Measurements from ENCODE around the gene LDB2.

Gene LDB2

GRCh38 chr4:16843831-16844508 lies 54.5 kb downstream of the LDB2 start:
- peak; percentile 80 for DNase-seq

DNA sequence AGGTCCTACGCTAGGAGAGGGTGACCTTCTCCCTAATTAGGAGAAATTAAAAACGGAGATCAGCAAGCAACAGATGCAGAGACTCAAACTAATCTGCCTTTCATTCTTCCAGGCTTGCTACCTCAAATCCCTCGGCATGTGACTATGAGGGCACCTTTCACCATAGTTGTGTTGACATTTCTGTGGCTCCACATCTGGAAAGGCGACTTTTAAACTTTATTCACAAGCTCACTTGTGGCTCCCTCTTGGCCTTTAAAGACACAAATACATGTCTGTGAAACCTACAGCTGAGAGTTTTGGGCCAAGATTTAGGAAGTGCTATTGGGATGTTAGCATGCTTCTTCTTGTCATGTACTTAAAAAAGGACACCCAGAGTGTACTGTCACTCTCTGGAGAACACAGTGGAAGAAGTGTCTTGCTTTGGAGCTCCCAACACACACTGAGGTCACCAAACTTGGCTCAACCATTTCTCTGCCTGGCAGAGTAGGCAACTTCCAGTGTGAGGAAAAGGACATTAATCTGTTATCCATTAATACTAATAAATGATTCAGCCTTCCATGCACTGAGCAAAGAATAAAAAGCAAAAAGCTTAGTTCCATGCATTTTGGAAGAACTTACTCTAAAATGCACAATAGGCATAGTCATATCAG lies 60.1 kb downstream of the LDB2 start:
- no peak for DNase-seq

DNA sequence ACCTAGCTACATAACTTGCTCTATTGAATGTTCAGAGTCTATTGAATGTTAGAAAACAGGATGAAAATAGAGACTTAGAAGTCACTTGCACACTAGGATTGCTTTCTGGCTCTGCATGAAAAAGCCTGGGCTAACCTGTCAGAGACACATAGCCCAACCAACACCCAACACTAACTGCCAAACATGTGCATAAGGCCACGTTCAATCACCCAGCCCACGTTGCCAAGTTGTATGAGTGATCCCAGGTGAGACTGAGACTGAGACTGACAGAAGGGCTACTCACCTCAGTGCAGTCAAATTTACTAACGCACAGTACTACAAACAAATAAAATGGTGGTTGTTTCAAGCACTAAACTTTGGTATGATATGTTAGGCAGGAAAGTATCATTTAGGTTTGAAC lies 61.0 kb downstream of the LDB2 start:
- no peak for DNase-seq

DNA sequence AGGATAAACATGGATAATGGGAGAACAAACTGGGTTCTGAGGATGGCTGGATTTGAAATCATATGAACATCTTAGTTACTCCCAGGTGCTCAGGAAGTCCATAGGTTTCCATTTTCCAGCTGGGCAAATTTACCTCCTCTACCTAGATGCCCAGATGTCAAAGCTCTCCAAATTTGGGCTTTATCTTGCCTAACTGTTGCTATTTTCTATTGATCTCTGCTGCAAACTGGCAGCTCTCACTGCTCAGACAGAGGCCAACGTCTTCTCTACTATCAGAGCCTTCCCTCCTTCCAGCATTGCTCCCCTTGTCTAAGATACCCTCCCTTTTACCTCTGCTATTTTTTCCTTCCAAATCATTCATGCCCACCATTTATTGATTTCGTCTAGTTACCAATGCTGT lies 62.1 kb downstream of the LDB2 start:
- DNase-seq: no peak

DNA sequence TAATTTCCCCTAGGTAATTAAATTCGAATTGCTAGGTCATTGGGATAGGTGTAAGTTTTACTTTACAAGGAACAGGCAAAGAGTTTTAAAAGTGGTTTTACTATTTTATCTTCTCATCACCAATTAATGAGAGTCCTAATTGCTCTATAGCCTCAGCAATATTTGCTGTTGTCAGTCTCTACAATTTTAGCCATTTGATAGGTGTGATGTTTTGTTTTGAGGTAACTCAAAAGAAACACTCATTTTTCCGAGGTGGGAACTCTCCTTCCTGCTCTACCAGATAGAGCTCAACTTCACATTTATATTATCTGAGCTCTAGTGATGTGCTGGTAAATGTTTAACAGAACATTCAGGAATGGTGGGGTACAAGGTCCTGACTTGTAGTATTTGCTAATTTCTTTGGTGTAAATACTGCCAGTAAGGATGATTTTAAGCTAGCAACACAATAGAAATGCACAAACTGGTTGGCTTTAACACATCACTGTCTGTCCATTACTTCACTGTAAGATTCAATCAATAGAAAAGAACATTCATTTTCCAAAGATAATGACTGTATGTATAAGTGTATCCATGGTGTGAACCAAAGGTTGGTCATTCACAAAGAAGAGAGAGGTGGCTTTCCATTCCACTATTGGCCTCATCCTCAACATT lies 62.7 kb downstream of the LDB2 start:
- DNase-seq: no peak

DNA sequence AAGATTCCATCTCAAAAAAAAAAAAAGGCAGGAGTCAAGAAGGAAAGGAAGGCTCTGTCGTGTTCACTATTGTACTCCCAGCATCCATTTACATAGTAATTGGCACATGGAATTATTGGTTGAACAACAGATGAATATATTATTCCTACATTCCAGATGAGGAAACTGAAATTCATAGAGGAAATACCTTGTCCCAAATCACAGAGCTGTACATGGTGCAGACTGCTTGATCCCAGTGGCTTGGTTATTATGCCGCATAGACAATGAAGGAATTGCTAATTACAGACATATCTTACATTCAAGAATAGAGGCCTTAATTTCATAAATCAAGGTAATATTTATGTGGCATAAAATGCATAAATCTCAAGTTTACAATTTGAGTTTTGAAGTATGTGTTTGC lies 63.6 kb downstream of the LDB2 start:
- no peak for DNase-seq

DNA sequence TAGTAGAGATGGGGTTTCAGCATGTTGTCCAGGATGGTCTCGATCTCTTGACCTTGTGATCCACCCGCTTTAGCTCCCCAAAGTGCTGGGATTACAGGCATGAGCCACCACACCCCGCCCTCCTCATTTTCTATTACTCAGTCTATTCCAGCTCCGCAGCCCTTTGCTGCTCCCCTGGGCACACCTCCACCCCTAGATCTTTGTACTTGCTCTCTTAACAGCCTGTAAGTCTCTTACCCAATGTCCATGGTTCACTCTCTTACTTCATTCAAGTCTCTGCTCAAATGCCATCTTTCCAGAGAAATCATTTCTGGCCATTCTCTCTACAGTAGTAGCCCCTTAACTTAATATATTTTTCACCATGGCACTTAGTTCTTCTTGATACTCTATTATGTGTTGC lies 64.7 kb downstream of the LDB2 start:
- DNase-seq: no peak

GRCh38 chr4:16830081-16830480 lies 68.4 kb downstream of the LDB2 start:
- DNase-seq: no peak

DNA sequence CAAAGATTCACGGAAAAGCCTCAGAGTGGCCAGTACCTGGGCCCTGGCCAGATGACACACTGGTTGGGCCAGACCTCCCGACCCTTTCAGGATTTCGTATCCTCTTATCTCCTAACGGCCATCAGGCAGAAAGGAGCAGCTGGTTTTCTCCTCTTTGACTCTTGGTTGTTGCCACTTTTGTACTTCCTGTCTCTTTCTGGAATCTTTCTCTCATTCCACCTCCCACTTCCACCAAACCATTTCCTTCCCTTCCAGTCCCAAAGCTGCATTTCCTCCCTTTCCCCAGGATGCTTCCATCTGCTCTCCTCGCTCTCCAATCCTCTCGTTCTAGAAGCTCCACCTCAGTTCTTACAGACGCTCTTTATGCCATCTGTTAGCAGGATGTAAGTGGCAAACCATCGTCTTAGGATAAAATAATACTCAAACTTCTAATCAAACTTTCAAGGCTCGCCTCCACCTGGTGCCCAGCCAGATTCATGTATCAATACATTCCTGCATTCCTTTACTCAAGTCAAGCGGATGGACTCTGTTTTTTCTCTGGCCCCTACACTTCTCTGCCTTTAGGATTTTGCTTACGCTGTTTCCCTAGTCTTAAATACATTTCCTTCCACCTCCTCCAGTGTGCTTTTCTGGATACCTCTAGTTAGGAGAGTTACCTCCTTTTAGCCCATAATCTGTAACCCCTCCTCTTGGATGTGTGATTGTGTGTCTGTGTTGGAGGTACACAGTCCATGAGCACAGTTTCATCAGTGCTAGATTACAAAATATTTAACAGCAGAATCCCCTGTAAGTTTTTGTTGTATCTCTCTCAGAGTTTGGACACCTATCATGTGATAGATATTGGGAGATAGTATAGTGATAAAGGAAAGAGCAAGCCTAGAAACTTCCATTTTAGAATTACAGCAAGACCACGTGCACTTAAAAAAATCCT lies 70.4 kb downstream of the LDB2 start:
- no peak for DNase-seq

- no peak for DNase-seq
These were observed 71.4 kb downstream of the LDB2 start for GRCh38 chr4:16827045-16827444.

DNA sequence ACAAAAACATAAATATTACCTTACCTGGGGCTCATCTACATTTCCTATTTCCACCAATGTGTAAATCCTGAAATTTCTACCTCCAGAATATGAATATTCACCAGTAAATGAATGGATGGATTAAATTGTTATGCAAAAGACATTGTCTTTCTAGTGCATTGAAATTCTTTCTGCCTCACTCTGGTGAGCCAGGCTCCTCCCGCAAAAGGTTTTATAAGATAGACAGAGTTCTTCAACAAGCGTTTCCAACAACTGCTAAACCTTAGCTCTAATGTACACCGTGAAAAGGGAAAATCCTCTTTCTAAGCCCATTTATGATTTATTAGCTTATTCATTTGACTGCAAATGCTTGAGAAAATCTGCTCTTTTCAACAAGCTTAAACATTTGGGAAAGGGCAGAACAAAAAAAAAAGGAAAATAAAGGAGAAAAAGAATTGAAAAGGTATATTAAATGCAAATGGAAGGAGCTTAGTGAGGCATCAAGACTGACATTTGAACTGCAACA lies 72.0 kb downstream of the LDB2 start:
- no peak for DNase-seq

- no peak for DNase-seq
These were observed 74.1 kb downstream of the LDB2 start for GRCh38 chr4:16824278-16824806.

GRCh38 chr4:16820329-16820728 lies 78.1 kb downstream of the LDB2 start:
- DNase-seq: no peak

DNA sequence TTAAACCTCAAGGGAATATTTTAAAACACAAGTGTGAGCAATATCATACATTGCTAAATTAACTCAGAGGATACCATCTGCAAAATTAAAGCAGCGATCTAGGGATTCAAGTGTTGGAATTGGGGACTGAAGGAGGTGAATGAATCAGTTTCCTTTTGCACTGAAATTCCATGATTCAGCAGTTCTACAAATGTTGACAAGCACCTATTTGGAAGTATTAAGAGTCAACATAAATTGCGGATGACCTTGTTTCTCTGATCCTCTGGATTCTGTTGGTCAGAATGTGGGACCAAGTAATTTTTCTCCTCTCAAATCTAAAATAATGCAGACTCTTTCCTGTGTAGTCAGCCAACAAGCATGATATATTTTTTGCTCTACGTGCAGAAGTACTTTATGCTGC lies 78.8 kb downstream of the LDB2 start:
- DNase-seq: no peak

GRCh38 chr4:16818005-16818404 lies 80.4 kb downstream of the LDB2 start:
- DNase-seq: no peak

DNA sequence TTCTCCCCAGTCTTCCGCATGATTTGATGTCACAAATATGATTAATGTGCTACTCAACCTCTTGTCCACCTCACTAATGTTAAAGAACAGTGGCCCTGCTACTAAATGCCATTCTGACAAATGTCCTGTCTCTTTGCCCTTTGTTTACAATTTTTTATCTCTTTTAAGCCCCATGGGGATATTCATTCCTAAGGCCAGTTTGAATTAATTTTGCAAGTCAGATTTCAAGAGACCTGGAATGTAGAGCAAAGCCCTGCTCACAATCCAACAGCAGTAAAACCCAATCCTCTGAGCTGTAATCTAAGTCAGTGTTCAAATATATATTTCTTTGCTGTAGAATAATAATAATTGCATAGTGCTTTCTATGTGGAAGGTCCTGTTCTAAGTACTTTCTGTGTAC lies 81.2 kb downstream of the LDB2 start:
- DNase-seq: no peak

- no peak for DNase-seq
These were observed 84.1 kb downstream of the LDB2 start for GRCh38 chr4:16814361-16814760.

GRCh38 chr4:16812041-16812440 lies 86.4 kb downstream of the LDB2 start:
- DNase-seq: no peak

DNA sequence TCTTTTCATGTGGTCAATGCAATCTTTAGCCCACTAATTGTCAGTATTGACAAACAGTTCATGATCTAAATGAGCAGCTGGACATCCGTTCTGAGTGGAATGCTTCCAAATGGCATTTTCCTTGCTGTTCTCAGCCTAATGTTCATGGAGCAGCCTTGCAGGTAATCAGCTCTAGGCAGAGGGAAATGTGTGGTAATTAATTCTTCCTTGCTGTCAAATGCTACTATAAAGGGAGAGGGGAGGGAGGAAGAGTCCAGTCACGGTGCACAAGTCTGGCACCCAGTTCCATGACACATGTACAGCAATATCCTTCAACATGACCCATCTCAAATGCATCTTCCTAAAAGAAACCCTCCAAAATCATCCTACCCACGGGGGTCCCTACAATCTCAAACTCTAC lies 88.5 kb downstream of the LDB2 start:
- no peak for DNase-seq

DNA sequence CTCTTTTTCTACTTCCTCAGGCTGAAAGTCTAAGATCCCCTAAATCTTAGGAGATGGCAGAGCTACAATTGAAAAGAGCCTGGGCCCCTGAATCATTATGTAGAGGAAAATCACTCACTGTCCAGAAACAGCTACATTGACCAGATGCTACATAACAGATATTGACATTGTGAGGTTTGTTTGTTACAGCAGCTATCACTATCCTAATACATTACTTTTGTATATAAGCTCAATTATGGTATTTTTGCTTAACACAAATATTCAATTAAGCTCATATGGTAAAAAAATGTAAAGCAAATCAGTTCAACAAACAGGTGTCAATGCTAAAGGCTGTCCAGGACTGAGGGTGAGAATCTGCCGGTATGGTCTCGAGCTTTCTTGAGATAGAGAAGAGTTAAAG lies 89.4 kb downstream of the LDB2 start:
- DNase-seq: no peak

DNA sequence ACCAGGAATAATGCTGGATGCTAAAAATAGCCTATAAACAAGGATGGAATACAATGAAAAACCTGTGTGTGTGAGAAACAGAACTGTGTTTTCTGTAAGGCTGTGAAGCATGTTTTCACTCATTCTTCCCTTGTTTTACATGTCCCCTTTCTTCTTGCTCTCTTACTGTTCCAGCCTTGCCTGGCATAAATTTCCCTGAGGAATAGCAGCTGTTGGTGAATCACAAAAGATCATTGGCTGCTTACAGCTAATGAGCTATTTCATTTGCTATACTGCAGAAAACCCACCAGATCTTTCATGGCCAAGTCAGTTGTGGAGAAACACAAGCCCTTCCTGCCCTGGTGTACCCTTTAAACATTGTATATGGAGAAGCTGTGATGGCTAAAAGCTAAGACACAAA lies 91.1 kb downstream of the LDB2 start:
- DNase-seq: no peak

DNA sequence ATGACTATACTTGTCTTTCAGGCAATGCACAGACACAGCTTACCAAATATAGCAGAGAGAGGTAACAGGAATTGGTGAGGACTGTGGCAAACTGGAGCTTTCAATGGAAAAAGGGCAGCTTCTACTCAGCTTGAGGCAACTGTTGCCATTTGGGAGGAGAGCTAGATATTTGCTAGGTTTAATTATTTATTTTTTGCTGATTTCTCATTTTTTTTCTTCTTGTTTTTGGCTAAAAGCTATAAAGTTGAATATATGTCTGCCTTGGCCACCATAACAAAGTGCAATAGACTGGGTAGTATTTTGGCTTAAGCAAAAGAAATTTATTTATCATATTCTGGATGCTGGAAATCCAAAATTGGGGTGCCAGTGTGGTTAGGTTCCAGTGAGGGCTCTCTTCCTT lies 93.9 kb downstream of the LDB2 start:
- DNase-seq: no peak

- DNase-seq: no peak
These were observed 96.4 kb downstream of the LDB2 start for GRCh38 chr4:16802044-16802443.

Data from fibroblast of skin of scalp (primary cell).